Stimulated activated CD4-positive, alpha-beta T cell treated with anti-CD3 and anti-CD28 coated beads, Interleukin-4, amount 100 ng/mL, for 1 hour (primary cell): Measurements from ENCODE around the gene FGD6.
"Not testable (repeated sequence)": the region's sequence is repeated elsewhere in the genome, so short reads cannot be mapped to it uniquely, and the experiment has no call there.

Experiments used
- DNase-seq: peaks from one replicate; pipeline ENCODE4 v3.0.0-alpha.2; 2020

FGD6 gene

DNA sequence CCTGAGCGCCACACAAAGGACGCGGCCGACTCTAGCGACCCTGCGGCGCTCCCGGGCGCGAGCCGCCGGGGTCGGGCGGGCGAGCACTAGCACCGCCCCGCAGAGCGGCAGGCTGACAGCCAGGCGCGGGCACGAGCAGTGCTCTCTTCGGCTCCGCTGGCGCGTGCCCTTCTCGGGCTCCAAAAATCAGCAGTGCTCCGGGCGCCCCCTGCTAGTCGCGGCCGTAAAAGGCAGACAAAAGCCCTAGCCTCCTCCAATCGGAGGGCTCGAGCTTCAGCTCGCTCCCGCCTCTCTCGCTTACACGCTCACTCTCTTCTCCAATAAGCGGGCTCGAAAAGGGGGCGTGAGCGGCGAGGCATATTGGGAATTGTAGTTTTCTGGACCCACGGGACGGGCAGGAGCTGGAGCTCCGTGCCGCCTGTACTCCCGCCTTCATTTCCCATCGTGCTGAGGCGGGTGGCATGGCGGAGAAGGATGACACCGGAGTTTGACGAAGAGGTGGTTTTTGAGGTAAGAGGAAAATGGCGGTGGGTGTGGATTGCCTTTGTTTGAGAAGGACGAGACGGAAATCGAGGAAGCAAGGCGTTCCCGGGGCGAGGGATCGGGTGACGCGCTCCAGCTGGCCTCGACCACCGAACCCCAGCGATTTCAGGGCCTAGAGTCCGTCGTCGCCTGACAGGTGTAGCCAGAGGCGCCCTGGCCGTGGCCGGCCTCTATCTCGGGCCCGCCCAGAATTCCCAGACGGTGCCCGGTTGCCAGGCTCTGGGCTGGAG lies at the start of gene FGD6, which contains the start of gene VEZT:
Gene FGD6, minus strand, starts transcription at position 91 of the 773 bp plus-strand sequence. CDS start 227 bp downstream, outside the sequence.
Gene VEZT, plus strand, starts transcription at position 431 of the 773 bp plus-strand sequence. Its CDS starts 44 bp downstream, at position 475.
- peak; percentile 95 for DNase-seq

GRCh38 chr12:95266254-95266653 lies 49.0 kb upstream of the FGD6 start:
- DNase-seq = no peak

DNA sequence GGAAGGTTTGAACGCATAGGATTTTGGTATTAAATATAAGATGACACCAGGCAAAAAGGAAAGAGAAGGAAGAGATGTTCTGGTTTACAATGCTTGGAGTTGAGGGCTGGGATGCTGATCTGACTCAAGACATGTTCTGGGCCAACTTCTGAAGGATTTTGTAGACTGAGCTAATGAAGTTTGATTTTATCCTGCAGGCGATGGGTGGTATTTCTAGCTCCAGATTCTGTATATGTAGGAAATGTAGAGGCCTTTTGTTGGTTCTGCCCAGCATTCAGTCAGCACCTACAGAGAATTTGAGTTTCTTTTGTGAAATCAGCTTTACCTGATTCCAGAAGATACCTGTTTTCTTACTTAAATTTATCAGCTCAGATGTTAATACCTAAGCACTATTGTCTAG lies 48.5 kb upstream of the FGD6 start:
- no peak for DNase-seq

DNA sequence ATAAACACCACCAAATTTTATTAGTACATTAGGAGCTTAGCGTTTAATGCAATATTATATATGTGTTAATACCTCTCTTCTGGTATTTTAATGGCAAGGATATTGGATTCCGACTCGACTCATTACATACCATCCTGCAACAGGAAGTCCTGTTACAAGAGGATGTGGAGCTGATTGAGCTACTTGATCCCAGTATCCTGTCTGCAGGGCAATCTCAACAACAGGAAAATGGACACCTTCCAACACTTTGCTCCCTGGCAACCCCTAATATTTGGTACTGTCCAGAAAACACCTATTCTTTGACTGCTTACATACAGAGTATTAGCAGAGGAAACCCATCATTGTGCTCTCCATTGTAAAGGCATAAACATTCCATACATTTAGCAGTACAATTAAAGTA lies 45.5 kb upstream of the FGD6 start:
- DNase-seq = no peak

- no peak for DNase-seq
These were observed 43.8 kb upstream of the FGD6 start for GRCh38 chr12:95261109-95261508.

GRCh38 chr12:95259368-95259767 lies 42.1 kb upstream of the FGD6 start:
- DNase-seq = no peak

DNA sequence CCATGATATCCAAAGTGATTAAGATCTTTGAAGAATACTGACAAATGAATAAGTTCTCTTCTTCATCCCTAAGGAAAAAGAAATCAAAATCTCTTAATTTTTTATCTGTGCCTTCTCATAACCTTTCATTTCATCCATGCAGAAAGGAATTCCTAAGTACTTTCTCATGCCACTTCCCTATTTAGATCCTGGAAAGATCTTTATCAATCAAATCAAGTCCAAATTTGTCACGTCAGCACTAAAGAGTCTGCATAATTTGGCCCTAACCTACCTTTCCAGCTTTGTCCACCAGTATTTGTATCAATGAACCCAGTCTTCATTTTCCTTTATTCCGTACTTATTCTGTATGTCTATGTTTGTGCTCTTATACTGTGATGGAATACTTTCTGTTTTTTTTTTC lies 41.5 kb upstream of the FGD6 start:
- DNase-seq = no peak

DNA sequence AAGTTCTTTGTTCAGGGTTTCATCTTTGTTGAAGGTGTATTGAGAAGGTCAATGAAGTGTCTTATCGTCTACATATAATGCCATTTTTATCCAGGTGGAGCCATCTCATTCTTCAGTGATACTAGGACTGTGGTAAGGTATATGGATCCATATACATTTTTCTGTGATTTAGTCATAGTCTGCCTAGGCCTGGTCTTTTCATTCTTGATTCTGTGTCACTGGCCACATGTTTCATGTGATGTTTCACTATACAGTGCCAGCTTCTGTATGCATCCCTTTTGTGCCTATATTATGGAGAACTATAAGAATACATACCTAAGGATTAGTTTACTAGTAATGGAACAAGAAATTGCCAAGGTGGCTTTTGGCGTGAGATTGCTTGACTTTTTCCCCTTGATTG lies 40.9 kb upstream of the FGD6 start:
- no peak for DNase-seq

DNA sequence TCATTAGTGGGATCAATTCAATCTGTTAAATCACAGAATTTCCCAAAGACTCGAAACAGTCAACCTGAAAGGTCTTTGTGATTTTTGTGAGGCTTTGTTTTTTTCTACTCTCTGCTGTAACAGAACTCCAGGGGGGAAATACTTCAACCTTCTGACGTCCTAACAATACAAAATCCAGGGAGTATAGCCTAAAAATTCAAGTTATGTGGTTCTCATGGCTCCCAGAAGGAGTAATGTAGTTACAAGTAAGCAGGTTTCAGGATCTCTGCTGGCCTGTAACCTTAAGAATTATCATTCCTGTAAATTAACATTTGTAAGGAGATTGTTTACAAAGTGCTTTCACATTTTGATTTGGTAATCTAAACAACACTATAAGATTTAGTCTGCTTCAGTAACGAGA lies 40.3 kb upstream of the FGD6 start:
- DNase-seq = no peak

- DNase-seq = no peak
These were observed 36.1 kb upstream of the FGD6 start for GRCh38 chr12:95253386-95253785.

DNA sequence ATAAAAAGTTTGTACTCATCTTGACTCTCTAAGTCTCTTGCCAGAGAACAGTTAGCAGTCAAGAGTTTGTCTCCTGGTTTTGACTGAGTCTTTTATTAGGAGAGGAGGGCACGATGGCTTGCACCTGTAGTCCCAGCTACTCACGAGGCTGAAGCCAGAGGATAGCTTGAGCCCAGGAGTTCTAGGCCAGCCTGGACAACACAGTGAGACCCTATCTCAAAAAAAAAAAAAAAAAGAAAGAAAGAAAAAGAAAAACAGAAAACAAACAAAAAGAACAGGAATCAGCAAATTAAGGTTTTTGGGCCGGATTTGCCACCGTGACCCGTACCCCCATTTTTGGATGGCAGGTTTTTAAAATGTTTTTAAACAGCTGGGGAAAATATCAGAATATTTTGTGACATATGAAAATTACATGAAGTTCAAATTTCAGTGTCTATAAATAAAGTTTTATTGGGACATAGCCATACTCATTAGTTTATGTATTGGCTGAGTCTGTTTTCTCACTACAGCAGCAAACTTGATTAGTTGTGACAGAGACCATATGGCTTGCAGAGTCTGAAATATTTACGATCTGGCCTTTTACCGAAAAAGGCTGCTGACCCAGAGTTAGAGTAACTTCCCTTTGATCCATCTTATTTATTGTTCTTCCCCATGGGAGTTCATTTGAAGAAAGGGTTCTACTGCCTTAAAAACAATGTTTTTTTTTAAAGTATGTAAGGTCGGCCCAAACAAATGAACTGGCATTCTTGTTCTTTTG lies 31.5 kb upstream of the FGD6 start:
- no peak for DNase-seq

DNA sequence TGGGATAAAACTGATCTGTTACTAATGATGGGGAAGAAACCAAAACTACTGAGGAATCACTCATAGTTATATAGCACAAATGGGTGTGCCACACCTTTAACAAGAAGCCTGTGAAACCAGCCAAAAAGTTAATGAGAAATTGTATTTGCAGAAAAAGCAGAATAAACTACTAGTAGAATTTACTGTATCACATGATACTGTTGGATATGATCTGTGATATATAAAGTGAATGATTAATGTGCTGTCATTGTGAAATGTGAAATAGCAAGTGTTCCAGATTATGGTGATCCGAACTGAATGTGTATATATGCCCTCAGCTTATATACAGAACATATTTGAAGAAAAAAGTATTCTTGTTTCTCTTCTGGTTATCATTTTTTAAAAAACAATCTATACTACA lies 30.8 kb upstream of the FGD6 start:
- DNase-seq = no peak

DNA sequence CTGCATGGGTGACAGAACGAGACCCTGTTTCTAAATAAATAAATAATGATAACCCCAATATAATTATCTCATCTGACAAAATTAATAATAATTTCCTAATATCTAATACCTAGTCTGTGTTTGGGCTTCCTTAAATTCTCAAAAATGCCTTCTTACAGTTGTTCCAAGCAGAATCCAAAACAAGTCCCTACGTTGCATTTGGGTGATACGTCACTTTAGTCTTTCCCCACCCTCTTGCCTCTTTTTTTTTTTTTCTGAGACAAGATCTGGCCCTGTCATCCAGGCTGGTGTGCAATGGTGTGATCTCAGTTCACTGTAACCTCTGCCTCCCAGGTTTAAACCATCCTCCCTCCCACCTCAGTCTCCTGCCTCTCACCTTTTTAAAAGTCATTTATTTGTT lies 27.1 kb upstream of the FGD6 start:
- no peak for DNase-seq

- DNase-seq = no peak
These were observed 26.4 kb upstream of the FGD6 start for GRCh38 chr12:95243497-95244183.

DNA sequence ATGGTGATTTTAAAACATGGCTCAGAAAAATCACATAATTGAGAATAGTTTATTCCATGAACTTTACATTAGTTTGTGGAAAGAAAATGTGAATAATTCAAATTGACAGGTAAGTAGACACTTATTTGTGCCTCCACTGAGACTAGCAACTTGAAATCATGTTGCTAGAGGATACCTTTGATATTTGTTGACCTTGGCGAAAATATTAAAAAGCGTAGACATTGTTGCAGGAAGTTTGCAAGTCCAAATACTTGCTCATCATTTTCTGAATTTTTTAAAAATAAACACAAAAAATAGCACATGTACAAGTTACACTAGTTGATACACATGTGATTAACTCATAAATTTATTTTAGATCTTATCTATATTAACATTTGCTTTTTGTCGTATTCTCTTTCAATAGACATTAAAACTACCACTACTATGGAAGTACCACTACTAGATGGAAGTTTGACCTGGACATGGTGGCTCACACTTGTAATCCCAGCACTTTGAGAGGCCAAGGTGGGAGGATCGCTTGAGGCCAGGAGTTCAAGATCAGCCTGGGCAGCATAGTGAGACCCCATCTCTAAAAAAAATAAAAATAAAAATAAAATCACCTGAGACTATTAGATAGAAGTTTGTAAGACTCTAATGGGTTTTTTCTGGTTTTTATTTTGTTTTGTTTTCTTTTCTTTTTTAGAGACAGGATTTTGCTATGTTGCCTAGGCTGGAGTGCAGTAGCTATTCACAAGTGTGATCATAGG lies 24.7 kb upstream of the FGD6 start:
- no peak for DNase-seq

- not testable (repeated sequence) for DNase-seq
These were observed 23.9 kb upstream of the FGD6 start for GRCh38 chr12:95241138-95241537.

DNA sequence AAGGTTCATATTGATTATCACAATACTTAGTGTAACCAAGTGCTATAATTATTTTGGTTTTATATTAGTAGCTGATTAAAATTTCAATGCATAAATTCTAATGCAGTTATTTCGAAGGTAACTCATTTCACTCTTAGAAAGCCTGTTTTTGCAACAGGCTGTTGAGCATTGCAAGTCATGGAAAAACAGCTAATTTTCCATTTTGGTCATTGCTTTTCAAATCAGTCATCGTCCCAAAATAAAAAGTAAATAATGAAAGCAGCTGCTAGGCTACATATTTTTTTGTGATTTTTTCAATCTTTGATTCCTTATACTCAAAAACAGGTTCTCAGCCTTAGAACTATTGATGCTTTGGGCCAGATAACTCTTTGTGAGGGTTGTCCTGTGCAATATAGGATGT lies 23.3 kb upstream of the FGD6 start:
- no peak for DNase-seq

GRCh38 chr12:95239835-95240234 lies 22.6 kb upstream of the FGD6 start:
- not testable (repeated sequence) for DNase-seq

DNA sequence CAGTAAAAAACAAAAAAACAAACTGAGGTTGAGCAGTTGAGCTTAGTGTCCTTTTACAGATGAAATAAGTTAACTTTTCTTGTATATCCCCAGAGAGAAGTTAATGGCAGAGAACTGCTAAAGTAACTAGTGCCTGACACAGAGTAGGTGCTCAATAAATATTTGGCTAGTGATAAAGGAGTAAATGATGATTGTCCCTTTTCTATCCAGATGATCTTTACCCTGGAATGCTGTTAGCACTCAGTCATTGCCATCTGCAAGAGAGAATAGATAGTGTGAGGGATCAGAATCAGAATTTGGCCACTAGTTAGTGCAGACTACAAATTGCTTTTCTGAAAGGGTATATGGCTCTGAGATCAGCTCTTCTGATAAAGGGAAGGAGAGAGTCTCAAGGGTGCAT lies 21.9 kb upstream of the FGD6 start:
- DNase-seq = no peak

DNA sequence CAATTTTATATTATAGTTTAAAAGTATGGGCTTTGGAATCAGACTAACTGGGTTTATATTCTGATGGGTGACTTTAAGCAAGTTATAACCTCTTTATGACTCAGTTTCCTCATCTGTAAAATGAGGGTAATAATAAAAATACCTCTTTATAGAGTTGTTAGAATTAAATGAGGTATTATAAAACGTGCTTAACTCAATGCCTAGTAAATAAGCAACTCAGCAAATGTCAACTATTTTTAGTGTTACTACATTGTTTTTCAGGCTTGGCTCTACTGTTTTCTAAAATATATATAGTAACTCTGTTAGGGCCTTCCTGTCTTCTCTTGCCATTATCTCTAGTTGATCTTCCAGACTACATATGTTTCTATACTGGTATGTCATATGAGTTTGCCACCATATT lies 20.9 kb upstream of the FGD6 start:
- no peak for DNase-seq

DNA sequence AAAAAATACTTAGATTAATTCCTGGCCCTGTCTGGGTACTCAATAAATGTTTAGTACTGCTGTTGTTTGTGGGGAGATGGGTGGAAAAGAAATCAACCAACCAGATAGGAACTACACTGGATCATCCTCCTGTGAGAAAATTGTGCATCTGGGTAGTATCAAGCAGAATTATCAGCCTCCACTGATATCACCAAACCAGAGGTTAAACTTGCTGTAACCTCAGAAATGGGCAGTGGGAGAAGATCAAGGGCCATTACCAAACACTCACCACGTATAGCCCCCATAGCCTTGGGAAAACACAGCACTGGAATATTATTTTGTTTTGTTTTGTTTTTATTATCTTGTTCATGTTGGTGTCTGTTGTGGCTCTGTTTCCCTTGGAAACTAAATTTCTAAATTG lies 20.0 kb upstream of the FGD6 start:
- DNase-seq = no peak

DNA sequence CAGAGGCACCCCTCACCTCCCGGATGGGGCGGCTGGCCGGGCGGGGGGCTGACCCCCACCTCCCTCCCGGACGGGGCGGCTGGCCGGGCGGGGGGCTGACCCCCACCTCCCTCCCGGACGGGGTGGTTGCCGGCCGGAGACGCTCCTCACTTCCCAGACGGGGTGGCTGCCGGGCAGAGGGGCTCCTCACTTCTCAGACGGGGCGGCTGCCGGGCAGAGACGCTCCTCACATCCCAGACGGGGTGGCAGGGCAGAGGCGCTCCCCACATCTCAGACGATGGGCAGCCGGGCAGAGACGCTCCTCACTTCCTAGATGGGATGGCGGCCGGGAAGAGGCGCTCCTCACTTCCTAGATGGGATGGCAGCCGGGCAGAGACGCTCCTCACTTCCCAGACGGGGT lies 18.4 kb upstream of the FGD6 start:
- DNase-seq = not testable (repeated sequence)

DNA sequence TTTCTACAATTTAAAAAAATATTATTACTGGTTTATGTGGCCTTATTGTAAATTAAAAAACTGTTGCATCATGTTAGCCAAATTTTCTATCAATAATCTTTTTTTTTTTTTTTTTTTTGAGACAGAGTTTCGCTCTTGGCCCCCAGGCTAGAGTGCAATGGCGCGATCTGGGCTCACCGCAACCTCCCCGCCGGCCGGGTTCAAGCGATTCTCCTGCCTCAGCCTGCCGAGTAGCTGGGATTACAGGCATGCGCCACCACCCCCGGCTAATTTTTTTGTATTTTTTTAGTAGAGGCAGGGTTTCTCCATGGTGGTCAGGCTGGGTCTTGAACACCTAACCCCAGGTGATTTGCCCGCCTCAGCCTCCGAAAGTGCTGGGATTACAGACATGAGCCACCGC lies 16.9 kb upstream of the FGD6 start:
- not testable (repeated sequence) for DNase-seq
